ENCODE measurements around the gene ALDH3B1. TPM values are rescaled to one million over a fixed set of nuclear protein-coding genes. Genes with fewer than 3 reads are reported as not detected.

Gene ALDH3B1
- total RNA-seq, 3 donors from 2014 or later, result 9.8 to 26.4 (median 20.6) TPM

- intact Hi-C loops (cut with DNase I; ENCODE audit: low total_unique reads), result no loop called here
- TF ChIP-seq POLR2A (IDR thresholded peaks at IDR 0.05) (no peak), POLR2AphosphoS5 (IDR thresholded peaks at IDR 0.05) (no peak), CTCF (IDR thresholded peaks at IDR 0.05) (no peak)
- Histone ChIP-seq H3K27ac (peak overlapping the region; percentile 88 to 92), H3K9me3 (no peaks in the 10 kb centered on the region), H3K4me1 (peaks cover 12 to 20% of the 10 kb centered on the region in 2 donors), H3K27me3 (no peaks in the 10 kb centered on the region), H3K36me3 (no peaks in the 10 kb centered on the region), H3K4me3 (peak overlapping the region; percentile 68 to 79 (median 69))
- no peak for DNase-seq (ENCODE audit: low spot score in 2 of 2)
Observed at GRCh38 chr11:68039526-68040086, 29.5 kb downstream of the ALDH3B1 start.

- peak in 1 of 3 donors; percentile 44 for TF ChIP-seq POLR2AphosphoS5 (IDR thresholded peaks at IDR 0.05)
- no peak for TF ChIP-seq POLR2A (IDR thresholded peaks at IDR 0.05)
- intact Hi-C loops (cut with DNase I; ENCODE audit: low total_unique reads), result no loop called here
- Histone ChIP-seq H3K27me3 (no peaks in the 10 kb centered on the region), H3K4me1 (peaks cover 12 to 20% of the 10 kb centered on the region in 2 donors), H3K27ac (peak overlapping the region; percentile 88 to 92), H3K9me3 (no peaks in the 10 kb centered on the region), H3K36me3 (no peaks in the 10 kb centered on the region), H3K4me3 (peak overlapping the region; percentile 68 to 79 (median 69))
- DNase-seq (ENCODE audit: low spot score in 2 of 2), result no peak
Observed at GRCh38 chr11:68040101-68040956, 30.2 kb downstream of the ALDH3B1 start.

- Histone ChIP-seq H3K4me3 (peak overlapping the region; percentile 68 to 79 (median 69)), H3K4me1 (peaks cover 12 to 20% of the 10 kb centered on the region in 2 donors), H3K27ac (peak overlapping the region; percentile 88 to 92), H3K27me3 (no peaks in the 10 kb centered on the region), H3K9me3 (no peaks in the 10 kb centered on the region), H3K36me3 (no peaks in the 10 kb centered on the region)
- TF ChIP-seq CTCF (IDR thresholded peaks at IDR 0.05) (no peak), POLR2A (IDR thresholded peaks at IDR 0.05) (no peak), POLR2AphosphoS5 (IDR thresholded peaks at IDR 0.05) (no peak)
- intact Hi-C loops (cut with DNase I; ENCODE audit: low total_unique reads), result no loop called here
- no peak for DNase-seq (ENCODE audit: low spot score in 2 of 2)
Observed at GRCh38 chr11:68040957-68041591, 30.9 kb downstream of the ALDH3B1 start.

GRCh38 chr11:68041617-68042218, 31.6 kb downstream of the ALDH3B1 start:
- no peak for DNase-seq (ENCODE audit: low spot score in 2 of 2)
- Histone ChIP-seq H3K36me3 (no peaks in the 10 kb centered on the region), H3K27me3 (no peaks in the 10 kb centered on the region), H3K4me1 (peaks cover 12 to 18% of the 10 kb centered on the region in 2 donors), H3K4me3 (no peak overlapping the region), H3K9me3 (no peaks in the 10 kb centered on the region), H3K27ac (peak overlapping the region; percentile 88 to 92)
- TF ChIP-seq POLR2A (IDR thresholded peaks at IDR 0.05), result no peak
- no peak for TF ChIP-seq CTCF (IDR thresholded peaks at IDR 0.05)
- TF ChIP-seq POLR2AphosphoS5 (IDR thresholded peaks at IDR 0.05), result no peak
- intact Hi-C loops (cut with DNase I; ENCODE audit: low total_unique reads), result no loop called here

DNA sequence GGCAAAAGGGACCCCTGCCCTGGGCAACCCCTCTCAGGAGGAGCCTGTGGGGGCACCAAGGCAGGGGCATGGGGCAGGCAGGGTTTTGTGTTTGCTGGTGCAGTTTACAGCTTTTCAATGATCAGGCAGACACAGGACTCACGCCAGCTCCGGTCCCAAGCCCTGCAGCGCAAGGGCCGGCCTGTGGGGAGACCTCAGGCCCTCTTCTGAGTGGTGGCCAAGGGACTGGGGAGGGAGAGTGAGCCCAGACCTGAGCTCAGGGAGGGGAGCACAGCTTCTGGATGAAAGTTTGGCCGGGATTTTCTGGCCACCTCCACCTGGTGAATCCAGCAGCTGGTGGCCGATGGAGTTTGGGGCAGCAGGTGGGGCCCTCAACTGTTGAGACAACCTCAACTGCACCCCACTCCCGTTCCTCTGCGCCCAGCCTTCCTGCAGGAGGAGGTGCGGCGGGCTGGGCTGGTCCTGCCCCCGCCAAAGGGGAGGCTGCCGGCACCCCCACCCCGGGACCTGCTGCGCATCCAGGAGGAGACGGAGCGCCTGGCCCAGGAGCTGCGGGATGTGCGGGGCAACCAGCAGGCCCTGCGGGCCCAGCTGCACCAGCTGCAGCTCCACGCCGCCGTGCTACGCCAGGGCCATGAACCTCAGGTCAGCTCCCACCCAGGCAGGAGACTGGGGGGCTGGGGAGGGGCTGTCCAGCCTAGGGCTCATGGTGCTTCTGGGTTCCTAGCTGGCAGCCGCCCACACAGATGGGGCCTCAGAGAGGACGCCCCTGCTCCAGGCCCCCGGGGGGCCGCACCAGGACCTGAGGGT, 32.3 kb downstream of the ALDH3B1 start:
- Histone ChIP-seq H3K4me1 (peaks cover 12 to 15% of the 10 kb centered on the region in 2 donors), H3K9me3 (no peaks in the 10 kb centered on the region), H3K36me3 (no peaks in the 10 kb centered on the region), H3K27me3 (no peaks in the 10 kb centered on the region), H3K27ac (peak overlapping the region in 1 of 2 donors; percentile 88), H3K4me3 (no peak overlapping the region)
- DNase-seq (ENCODE audit: low spot score in 2 of 2), result no peak
- no peak for TF ChIP-seq POLR2A (IDR thresholded peaks at IDR 0.05)
- TF ChIP-seq POLR2AphosphoS5 (IDR thresholded peaks at IDR 0.05), result no peak
- TF ChIP-seq CTCF (IDR thresholded peaks at IDR 0.05), result no peak
- intact Hi-C loops (cut with DNase I; ENCODE audit: low total_unique reads), result no loop called here
